Measurements from ENCODE around the gene CLEC14A. TPM values are rescaled to one million over a fixed set of nuclear protein-coding genes. Genes with fewer than 3 reads are reported as not detected.

CLEC14A gene
- polyA plus RNA-seq, 2 of the 4 experiments (the other 2 are of a cell fraction) = not detected

DNA sequence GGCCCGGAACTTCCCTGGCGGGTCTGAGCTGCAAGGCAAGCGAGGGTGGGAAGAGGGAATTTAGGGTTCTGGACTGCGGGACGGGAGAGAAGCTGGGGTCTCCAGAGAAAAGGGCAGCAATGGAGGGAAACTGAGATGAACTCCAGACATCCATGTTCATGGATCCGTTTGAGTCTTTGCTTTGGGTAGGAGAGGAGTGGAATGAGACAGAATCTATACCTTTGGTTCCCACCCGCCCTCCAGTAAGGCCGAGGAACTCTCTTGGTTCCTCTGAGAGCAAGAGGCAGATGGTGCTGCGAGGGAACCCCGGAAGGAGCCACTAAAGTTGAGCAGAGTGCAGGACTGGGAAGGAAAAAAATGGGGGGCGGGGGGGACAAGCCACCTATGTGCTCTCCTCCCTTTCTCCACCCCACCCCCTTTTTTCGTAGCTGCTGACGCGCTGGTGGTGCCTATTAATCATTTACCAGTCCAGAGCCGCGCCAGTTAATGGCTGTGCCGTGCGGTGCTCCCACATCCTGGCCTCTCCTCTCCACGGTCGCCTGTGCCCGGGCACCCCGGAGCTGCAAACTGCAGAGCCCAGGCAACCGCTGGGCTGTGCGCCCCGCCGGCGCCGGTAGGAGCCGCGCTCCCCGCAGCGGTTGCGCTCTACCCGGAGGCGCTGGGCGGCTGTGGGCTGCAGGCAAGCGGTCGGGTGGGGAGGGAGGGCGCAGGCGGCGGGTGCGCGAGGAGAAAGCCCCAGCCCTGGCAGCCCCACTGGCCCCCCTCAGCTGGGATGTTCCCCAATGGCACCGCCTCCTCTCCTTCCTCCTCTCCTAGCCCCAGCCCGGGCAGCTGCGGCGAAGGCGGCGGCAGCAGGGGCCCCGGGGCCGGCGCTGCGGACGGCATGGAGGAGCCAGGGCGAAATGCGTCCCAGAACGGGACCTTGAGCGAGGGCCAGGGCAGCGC is 47.0 kb downstream of the CLEC14A start:
- Histone ChIP-seq H3K9me3 (0 out of 3 replicates have a peak, but pooled peaks cover 9% of the 10 kb centered on the region), H3K4me1 (no peaks in the 10 kb centered on the region), H3K27ac (no peak overlapping the region), H3K4me2 (no peak overlapping the region), H3K4me3 (no peak overlapping the region)
- CTCF ChIA-PET = no interaction called here
- FAIRE-seq (no peak), ATAC-seq (peak; percentile 33 to 57; a peak in 4 of 6 replicates), DNase-seq (ENCODE audit: low read depth in 1 of 2, low spot score in 1 of 2) (no peak)
- POLR2A ChIA-PET = no interaction called here
- no peak for TF ChIP-seq ZC3H11A (IDR thresholded peaks at IDR 0.05)
- no peak for TF ChIP-seq ZFP36 (IDR thresholded peaks at IDR 0.05; ENCODE audit: borderline replicate concordance, partially characterized antibody)
- no peak for TF ChIP-seq RFX5 (IDR thresholded peaks at IDR 0.05)
- no peak for TF ChIP-seq CBX8 (IDR thresholded peaks at IDR 0.05)
- TF ChIP-seq, protein P1, sequence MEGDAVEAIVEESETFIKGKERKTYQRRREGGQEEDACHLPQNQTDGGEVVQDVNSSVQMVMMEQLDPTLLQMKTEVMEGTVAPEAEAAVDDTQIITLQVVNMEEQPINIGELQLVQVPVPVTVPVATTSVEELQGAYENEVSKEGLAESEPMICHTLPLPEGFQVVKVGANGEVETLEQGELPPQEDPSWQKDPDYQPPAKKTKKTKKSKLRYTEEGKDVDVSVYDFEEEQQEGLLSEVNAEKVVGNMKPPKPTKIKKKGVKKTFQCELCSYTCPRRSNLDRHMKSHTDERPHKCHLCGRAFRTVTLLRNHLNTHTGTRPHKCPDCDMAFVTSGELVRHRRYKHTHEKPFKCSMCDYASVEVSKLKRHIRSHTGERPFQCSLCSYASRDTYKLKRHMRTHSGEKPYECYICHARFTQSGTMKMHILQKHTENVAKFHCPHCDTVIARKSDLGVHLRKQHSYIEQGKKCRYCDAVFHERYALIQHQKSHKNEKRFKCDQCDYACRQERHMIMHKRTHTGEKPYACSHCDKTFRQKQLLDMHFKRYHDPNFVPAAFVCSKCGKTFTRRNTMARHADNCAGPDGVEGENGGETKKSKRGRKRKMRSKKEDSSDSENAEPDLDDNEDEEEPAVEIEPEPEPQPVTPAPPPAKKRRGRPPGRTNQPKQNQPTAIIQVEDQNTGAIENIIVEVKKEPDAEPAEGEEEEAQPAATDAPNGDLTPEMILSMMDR (IDR thresholded peaks at IDR 0.05) = no peak
- TF ChIP-seq, protein P2, sequence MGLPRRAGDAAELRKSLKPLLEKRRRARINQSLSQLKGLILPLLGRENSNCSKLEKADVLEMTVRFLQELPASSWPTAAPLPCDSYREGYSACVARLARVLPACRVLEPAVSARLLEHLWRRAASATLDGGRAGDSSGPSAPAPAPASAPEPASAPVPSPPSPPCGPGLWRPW (IDR thresholded peaks at IDR 0.05) = no peak
- TF ChIP-seq, protein P3, sequence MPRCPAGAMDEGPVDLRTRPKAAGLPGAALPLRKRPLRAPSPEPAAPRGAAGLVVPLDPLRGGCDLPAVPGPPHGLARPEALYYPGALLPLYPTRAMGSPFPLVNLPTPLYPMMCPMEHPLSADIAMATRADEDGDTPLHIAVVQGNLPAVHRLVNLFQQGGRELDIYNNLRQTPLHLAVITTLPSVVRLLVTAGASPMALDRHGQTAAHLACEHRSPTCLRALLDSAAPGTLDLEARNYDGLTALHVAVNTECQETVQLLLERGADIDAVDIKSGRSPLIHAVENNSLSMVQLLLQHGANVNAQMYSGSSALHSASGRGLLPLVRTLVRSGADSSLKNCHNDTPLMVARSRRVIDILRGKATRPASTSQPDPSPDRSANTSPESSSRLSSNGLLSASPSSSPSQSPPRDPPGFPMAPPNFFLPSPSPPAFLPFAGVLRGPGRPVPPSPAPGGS (IDR thresholded peaks at IDR 0.05) = no peak
- no peak for TF ChIP-seq FOSB (CRISPR knock-in tag; IDR thresholded peaks at IDR 0.05)
- no peak for TF ChIP-seq GATA3 (IDR thresholded peaks at IDR 0.05; ENCODE audit: borderline replicate concordance)
- TF ChIP-seq, protein P4, sequence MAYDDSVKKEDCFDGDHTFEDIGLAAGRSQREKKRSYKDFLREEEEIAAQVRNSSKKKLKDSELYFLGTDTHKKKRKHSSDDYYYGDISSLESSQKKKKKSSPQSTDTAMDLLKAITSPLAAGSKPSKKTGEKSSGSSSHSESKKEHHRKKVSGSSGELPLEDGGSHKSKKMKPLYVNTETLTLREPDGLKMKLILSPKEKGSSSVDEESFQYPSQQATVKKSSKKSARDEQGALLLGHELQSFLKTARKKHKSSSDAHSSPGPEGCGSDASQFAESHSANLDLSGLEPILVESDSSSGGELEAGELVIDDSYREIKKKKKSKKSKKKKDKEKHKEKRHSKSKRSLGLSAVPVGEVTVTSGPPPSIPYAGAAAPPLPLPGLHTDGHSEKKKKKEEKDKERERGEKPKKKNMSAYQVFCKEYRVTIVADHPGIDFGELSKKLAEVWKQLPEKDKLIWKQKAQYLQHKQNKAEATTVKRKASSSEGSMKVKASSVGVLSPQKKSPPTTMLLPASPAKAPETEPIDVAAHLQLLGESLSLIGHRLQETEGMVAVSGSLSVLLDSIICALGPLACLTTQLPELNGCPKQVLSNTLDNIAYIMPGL (CRISPR knock-in tag; IDR thresholded peaks at IDR 0.05; ENCODE audit: borderline replicate concordance) = no peak
- TF ChIP-seq RARB (CRISPR knock-in tag; IDR thresholded peaks at IDR 0.05) = no peak
- TF ChIP-seq, protein P5, sequence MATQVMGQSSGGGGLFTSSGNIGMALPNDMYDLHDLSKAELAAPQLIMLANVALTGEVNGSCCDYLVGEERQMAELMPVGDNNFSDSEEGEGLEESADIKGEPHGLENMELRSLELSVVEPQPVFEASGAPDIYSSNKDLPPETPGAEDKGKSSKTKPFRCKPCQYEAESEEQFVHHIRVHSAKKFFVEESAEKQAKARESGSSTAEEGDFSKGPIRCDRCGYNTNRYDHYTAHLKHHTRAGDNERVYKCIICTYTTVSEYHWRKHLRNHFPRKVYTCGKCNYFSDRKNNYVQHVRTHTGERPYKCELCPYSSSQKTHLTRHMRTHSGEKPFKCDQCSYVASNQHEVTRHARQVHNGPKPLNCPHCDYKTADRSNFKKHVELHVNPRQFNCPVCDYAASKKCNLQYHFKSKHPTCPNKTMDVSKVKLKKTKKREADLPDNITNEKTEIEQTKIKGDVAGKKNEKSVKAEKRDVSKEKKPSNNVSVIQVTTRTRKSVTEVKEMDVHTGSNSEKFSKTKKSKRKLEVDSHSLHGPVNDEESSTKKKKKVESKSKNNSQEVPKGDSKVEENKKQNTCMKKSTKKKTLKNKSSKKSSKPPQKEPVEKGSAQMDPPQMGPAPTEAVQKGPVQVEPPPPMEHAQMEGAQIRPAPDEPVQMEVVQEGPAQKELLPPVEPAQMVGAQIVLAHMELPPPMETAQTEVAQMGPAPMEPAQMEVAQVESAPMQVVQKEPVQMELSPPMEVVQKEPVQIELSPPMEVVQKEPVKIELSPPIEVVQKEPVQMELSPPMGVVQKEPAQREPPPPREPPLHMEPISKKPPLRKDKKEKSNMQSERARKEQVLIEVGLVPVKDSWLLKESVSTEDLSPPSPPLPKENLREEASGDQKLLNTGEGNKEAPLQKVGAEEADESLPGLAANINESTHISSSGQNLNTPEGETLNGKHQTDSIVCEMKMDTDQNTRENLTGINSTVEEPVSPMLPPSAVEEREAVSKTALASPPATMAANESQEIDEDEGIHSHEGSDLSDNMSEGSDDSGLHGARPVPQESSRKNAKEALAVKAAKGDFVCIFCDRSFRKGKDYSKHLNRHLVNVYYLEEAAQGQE (IDR thresholded peaks at IDR 0.05) = no peak
- no peak for TF ChIP-seq EHF (CRISPR knock-in tag; IDR thresholded peaks at IDR 0.05)
- TF ChIP-seq, protein P6, sequence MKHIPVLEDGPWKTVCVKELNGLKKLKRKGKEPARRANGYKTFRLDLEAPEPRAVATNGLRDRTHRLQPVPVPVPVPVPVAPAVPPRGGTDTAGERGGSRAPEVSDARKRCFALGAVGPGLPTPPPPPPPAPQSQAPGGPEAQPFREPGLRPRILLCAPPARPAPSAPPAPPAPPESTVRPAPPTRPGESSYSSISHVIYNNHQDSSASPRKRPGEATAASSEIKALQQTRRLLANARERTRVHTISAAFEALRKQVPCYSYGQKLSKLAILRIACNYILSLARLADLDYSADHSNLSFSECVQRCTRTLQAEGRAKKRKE (CRISPR knock-in tag; IDR thresholded peaks at IDR 0.05; ENCODE audit: low read depth) = no peak
- no peak for TF ChIP-seq HEYL (CRISPR knock-in tag; IDR thresholded peaks at IDR 0.05)
- TF ChIP-seq NPAS2 (CRISPR knock-in tag; IDR thresholded peaks at IDR 0.05; ENCODE audit: borderline replicate concordance) = no peak
- no peak for TF ChIP-seq CHD2 (IDR thresholded peaks at IDR 0.05; ENCODE audit: low read length, partially characterized antibody)
- 14% methylated on average over 29 of the region's 59 CpGs for WGBS (ENCODE audit: missing lambda C conversion rate)

Measured in A549 (cell line).